Hepatocyte (in vitro differentiated cells): ENCODE data around the gene LINC01488. TPM values are rescaled to one million over a fixed set of nuclear protein-coding genes. Genes with fewer than 3 reads are reported as not detected.
A peak's percentile ranks its signal among the peaks of the same experiment; 100 is the strongest.

Experiments used
- DNase-seq: peaks from one replicate; pipeline ENCODE4 v3.0.0-alpha.2; 2016; ENCODE audit warnings: low spot score
- H2AFZ ChIP-seq: fragments of 200-600 bp; sonication (generic); 2 replicates; pipeline ENCODE4 v1.6.0; 2016; ENCODE audit warnings: antibody characterized with exemption, mild to moderate bottlenecking
- H3K27ac ChIP-seq: fragments of 200-600 bp; sonication (generic); 2 replicates; pipeline ENCODE4 v1.5.1; 2016; ENCODE audit warnings: mild to moderate bottlenecking
- H3K27me3 ChIP-seq: fragments of 200-600 bp; sonication (generic); 2 replicates; pipeline ENCODE4 v1.6.1; 2016
- H3K36me3 ChIP-seq: fragments of 200-600 bp; sonication (generic); replicated peaks from 2 replicates; pipeline ENCODE4 v1.5.1; 2016; ENCODE audit warnings: low read depth; ENCODE audit not compliant: insufficient read depth
- H3K4me1 ChIP-seq: fragments of 200-600 bp; sonication (generic); 2 replicates; pipeline ENCODE4 v1.5.1; 2016; ENCODE audit warnings: mild to moderate bottlenecking, moderate library complexity; ENCODE audit not compliant: insufficient read depth
- H3K4me2 ChIP-seq: fragments of 200-600 bp; sonication (generic); 2 replicates; pipeline ENCODE4 v1.6.0; 2016
- H3K4me3 ChIP-seq: fragments of 200-600 bp; sonication (generic); 2 replicates; pipeline ENCODE4 v1.5.1; 2016; ENCODE audit warnings: mild to moderate bottlenecking
- H3K79me2 ChIP-seq: fragments of 200-600 bp; sonication (generic); 2 replicates; pipeline ENCODE4 v1.6.0; 2017; ENCODE audit warnings: mild to moderate bottlenecking
- H3K9me2 ChIP-seq: fragments of 200-600 bp; sonication (generic); replicated peaks from 2 replicates; pipeline ENCODE4 v1.6.0; 2017; ENCODE audit warnings: mild to moderate bottlenecking; ENCODE audit not compliant: insufficient read depth
- H3K9me3 ChIP-seq: fragments of 200-600 bp; sonication (generic); 2 replicates; pipeline ENCODE4 v1.5.1; 2016; ENCODE audit warnings: low read depth, mild to moderate bottlenecking
- H4K20me1 ChIP-seq: fragments of 200-600 bp; sonication (generic); 2 replicates; pipeline ENCODE4 v1.6.0; 2016; ENCODE audit warnings: mild to moderate bottlenecking; ENCODE audit not compliant: insufficient read depth, poor library complexity, severe bottlenecking
- EZH2 ChIP-seq: fragments of 200-600 bp; sonication (generic); IDR thresholded peaks from 2 replicates; pipeline ENCODE4 v1.6.1; 2016; ENCODE audit warnings: antibody characterized with exemption, mild to moderate bottlenecking, borderline replicate concordance
- EZH2phosphoT487 ChIP-seq: fragments of 200-600 bp; sonication (generic); IDR thresholded peaks from one replicate; pipeline ENCODE4 v1.6.1; 2018; ENCODE audit warnings: antibody characterized with exemption, mild to moderate bottlenecking, low read depth, moderate library complexity; ENCODE audit not compliant: unreplicated experiment, severe bottlenecking
- WGBS: methylation state at CpG from one replicate; pipeline ENCODE4 v1.1.6; 2016; ENCODE audit warnings: low lambda C conversion rate; ENCODE audit errors: missing lambda C conversion rate; 5-methylcytosine and 5-hydroxymethylcytosine counted together
- polyA plus RNA-seq: library from polyadenylated mRNA; unstranded; fragments of >200 nt; fragmentation: Nextera tagmentation; extraction: Ambion mirVana; gene quantifications from 2 replicates; pipeline ENCODE4 v1.2.1, GENCODE V29; 2016
- total RNA-seq: library from RNA; depleted of rRNA; stranded (reverse); fragments of >200 nt; gene quantifications from 2 replicates; pipeline ENCODE4 v1.2.3, GENCODE V29; 2014
- TF ChIP-seq, protein P1 (sequence below): fragments of 200-600 bp; sonication (generic); IDR thresholded peaks from 2 replicates; pipeline ENCODE4 v1.5.1; 2016; ENCODE audit warnings: antibody characterized with exemption, mild to moderate bottlenecking; ENCODE audit not compliant: poor library complexity

LINC01488 gene
- total and polyA plus RNA-seq, 2 experiments from 2014 or later = 0.27 to 0.59 TPM

DNA sequence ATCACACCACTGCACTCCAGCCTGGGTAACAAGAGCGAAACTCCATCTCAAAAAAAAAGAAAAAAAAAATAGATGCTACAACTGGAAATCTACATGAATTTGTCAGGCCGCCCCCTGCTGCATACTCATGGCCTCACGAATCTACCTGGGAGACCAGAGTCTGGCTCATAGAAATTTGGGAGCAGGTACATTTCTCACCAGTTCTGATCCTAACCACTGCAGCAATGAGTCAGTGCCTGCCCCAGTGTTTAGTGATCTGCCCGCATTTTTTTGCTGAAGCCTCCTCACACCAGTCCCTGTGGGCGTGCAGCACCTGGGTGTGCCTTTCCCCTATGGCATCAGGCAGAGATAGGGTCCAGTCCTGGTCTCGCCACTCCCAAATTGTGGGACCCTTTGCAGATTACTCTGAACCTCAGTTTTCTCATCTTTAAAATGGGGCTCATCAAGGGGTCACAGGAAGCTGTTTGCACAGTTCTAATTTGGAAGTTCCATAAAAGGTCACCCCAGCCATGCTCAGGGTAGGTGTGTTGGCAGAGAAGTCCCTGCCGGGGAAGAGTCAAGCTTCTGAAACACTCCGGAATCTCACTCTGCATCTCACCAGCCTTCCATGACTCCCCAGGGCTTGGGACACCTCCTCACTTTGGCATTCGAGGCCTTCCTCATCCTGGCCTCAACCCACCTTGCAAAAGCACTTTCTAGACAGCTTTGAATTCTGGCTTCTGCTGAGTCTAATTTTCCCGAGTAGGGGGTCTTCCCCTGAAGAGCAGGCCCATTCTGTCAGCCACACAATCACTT is 39.3 kb upstream of the LINC01488 start:
- Histone ChIP-seq H3K9me3 (no peaks in the 10 kb centered on the region), H3K79me2 (no peaks in the 10 kb centered on the region), H3K36me3 (no peaks in the 10 kb centered on the region), H3K4me1 (peaks cover 36% of the 10 kb centered on the region), H3K9me2 (no peaks in the 10 kb centered on the region), H3K4me2 (peak overlapping the region; percentile 79), H2AFZ (peak overlapping the region; percentile 18), H3K4me3 (no peak overlapping the region), H4K20me1 (no peaks in the 10 kb centered on the region), H3K27me3 (no peaks in the 10 kb centered on the region), H3K27ac (peak overlapping the region; percentile 94)
- no peak for DNase-seq
- WGBS = 75% methylated on average over 10 of the region's 10 CpGs
- TF ChIP-seq EZH2phosphoT487 = no peak
- no peak for TF ChIP-seq EZH2
- TF ChIP-seq, protein P1, sequence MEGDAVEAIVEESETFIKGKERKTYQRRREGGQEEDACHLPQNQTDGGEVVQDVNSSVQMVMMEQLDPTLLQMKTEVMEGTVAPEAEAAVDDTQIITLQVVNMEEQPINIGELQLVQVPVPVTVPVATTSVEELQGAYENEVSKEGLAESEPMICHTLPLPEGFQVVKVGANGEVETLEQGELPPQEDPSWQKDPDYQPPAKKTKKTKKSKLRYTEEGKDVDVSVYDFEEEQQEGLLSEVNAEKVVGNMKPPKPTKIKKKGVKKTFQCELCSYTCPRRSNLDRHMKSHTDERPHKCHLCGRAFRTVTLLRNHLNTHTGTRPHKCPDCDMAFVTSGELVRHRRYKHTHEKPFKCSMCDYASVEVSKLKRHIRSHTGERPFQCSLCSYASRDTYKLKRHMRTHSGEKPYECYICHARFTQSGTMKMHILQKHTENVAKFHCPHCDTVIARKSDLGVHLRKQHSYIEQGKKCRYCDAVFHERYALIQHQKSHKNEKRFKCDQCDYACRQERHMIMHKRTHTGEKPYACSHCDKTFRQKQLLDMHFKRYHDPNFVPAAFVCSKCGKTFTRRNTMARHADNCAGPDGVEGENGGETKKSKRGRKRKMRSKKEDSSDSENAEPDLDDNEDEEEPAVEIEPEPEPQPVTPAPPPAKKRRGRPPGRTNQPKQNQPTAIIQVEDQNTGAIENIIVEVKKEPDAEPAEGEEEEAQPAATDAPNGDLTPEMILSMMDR = no peak

DNA sequence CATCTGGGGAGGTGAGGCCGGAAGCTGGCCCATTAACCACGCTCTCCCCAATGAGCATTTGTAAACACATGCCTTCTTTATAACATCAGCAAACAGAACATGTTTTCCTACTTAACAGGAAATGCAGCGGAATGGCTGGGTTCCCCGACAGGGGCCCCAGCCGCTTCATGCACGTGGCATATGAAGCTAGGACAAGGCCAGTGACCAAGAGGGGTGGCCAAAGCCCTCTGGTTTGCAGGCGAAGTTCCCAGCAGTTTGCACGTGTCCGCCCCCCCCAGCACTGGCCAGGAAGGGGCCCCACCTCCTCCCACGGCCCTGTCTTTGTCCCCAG is 38.7 kb upstream of the LINC01488 start:
- peak overlapping the region; percentile 79 for H3K4me2 ChIP-seq
- H3K4me1 ChIP-seq = peaks cover 30% of the 10 kb centered on the region
- no peak overlapping the region for H3K4me3 ChIP-seq
- DNase-seq = peak; percentile 80
- H3K27ac ChIP-seq = peak overlapping the region; percentile 94
- WGBS = 17% methylated on average over 10 of the region's 10 CpGs
- no peaks in the 10 kb centered on the region for H3K9me3 ChIP-seq
- no peaks in the 10 kb centered on the region for H4K20me1 ChIP-seq
- no peaks in the 10 kb centered on the region for H3K27me3 ChIP-seq
- no peaks in the 10 kb centered on the region for H3K36me3 ChIP-seq
- no peaks in the 10 kb centered on the region for H3K9me2 ChIP-seq
- no peaks in the 10 kb centered on the region for H3K79me2 ChIP-seq
- H2AFZ ChIP-seq = peak overlapping the region; percentile 18
- TF ChIP-seq EZH2phosphoT487 (no peak), EZH2 (no peak)
- TF ChIP-seq, protein P1 = no peak

DNA sequence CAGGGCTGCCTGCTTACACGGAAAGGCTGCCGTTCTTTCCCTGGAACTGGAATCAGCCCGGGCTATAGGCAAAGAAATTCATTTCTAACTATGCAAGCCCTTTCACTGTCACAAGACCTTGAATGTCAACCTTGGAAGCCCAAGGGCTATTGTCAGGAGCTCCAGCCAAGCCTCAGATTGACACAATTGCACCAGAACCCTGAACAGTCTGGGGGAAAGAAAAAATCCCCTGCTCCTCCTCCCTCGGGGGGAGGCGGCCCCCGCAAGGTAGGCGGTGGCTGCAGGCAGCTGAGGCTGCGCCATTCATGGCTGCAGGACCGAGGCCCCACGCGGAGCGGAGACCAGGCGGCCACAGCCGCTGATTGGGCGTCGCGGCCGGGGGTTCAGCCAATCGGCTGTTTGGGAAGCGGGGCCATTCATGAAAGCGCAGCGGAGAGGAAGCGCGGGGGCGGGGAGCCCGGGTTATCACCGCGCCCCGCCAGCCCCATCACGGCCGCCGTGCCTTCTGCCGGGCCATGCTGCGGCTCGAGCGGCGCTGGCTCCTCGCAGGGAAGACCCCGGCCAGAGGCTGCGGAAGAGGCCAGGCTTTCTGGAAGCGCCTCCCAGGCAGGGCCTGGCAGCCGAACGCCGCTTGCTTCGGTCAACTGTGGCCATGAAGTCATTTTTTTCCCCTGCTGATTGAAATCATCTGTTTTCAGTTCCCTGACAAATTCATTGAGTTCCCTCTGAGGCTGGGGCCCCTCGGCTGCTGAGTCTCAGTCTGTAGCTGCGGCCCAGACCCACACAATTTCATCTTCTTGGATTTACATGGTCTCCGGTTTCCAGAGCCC is 38.1 kb upstream of the LINC01488 start:
- no peaks in the 10 kb centered on the region for H3K9me3 ChIP-seq
- H3K27ac ChIP-seq = peak overlapping the region; percentile 94
- WGBS = 3% methylated on average over 32 of the region's 48 CpGs
- no peaks in the 10 kb centered on the region for H4K20me1 ChIP-seq
- H3K27me3 ChIP-seq = no peaks in the 10 kb centered on the region
- peak; percentile 95 for DNase-seq
- H3K4me3 ChIP-seq = no peak overlapping the region
- H3K9me2 ChIP-seq = no peaks in the 10 kb centered on the region
- peak overlapping the region; percentile 79 for H3K4me2 ChIP-seq
- H3K4me1 ChIP-seq = peaks cover 28% of the 10 kb centered on the region
- no peaks in the 10 kb centered on the region for H3K79me2 ChIP-seq
- no peaks in the 10 kb centered on the region for H3K36me3 ChIP-seq
- peak overlapping the region; percentile 66 for H2AFZ ChIP-seq
- TF ChIP-seq EZH2phosphoT487 (no peak), EZH2 (no peak)
- TF ChIP-seq, protein P1 = no peak
